NCI-H2196 (cell line): ENCODE measurements around the gene ADIPOQ.
"Not testable (repeated sequence)": the region's sequence is repeated elsewhere in the genome, so short reads cannot be mapped to it uniquely, and the experiment has no call there.

ENCODE experiments used
- DNase-seq: peaks from one replicate; lab custom pipeline; 2025; ENCODE audit not compliant: unreplicated experiment; lab: John Stamatoyannopoulos, UW

ADIPOQ gene

GRCh38 chr3:186826410-186826975 lies 16.0 kb upstream of the ADIPOQ start:
- no peak for DNase-seq

- DNase-seq: peak; percentile 100
Observed at GRCh38 chr3:186826976-186827857, 15.3 kb upstream of the ADIPOQ start.

- no peak for DNase-seq
Observed at GRCh38 chr3:186828340-186828739, 14.2 kb upstream of the ADIPOQ start.

GRCh38 chr3:186831798-186832197 lies 10.7 kb upstream of the ADIPOQ start:
- DNase-seq: no peak

- DNase-seq: no peak
Observed at GRCh38 chr3:186832276-186832675, 10.2 kb upstream of the ADIPOQ start.

GRCh38 chr3:186839874-186840641 lies 2.5 kb upstream of the ADIPOQ start:
- DNase-seq: no peak

GRCh38 chr3:186841620-186842019 lies 890 bp upstream of the ADIPOQ start:
- no peak for DNase-seq

GRCh38 chr3:186843039-186843432 lies 526 bp downstream of the ADIPOQ start:
- no peak for DNase-seq

GRCh38 chr3:186844908-186845307 lies 2.4 kb downstream of the ADIPOQ start:
- no peak for DNase-seq

- DNase-seq: no peak
Observed at GRCh38 chr3:186845756-186846155, 3.2 kb downstream of the ADIPOQ start.

- DNase-seq: no peak
Observed at GRCh38 chr3:186847437-186847836, 4.9 kb downstream of the ADIPOQ start.

GRCh38 chr3:186849374-186849975 lies 7.0 kb downstream of the ADIPOQ start:
- DNase-seq: peak; percentile 86

GRCh38 chr3:186851835-186852234 lies 9.3 kb downstream of the ADIPOQ start:
- DNase-seq: not testable (repeated sequence)

- no peak for DNase-seq
Observed at GRCh38 chr3:186852994-186853393, 10.5 kb downstream of the ADIPOQ start.

GRCh38 chr3:186854146-186854545 lies 11.6 kb downstream of the ADIPOQ start:
- no peak for DNase-seq

- no peak for DNase-seq
Observed at GRCh38 chr3:186854954-186855353, 12.4 kb downstream of the ADIPOQ start.

GRCh38 chr3:186857743-186858142 lies 15.2 kb downstream of the ADIPOQ start:
- DNase-seq: no peak

GRCh38 chr3:186865215-186865853 lies 22.8 kb downstream of the ADIPOQ start:
- not testable (repeated sequence) for DNase-seq

GRCh38 chr3:186866095-186866494 lies 23.6 kb downstream of the ADIPOQ start:
- DNase-seq: not testable (repeated sequence)

- DNase-seq: peak; percentile 44
Observed at GRCh38 chr3:186869253-186870100, 27.0 kb downstream of the ADIPOQ start.
